ENCODE data around the gene ZNF581. TPM values are rescaled to one million over a fixed set of nuclear protein-coding genes. Genes with fewer than 3 reads are reported as not detected.

Gene ZNF581
- total RNA-seq, 1 experiment from 2014 or later, result 46.2 TPM

GRCh38 chr19:55681131-55682092 lies 38.0 kb downstream of the ZNF581 start:
- Mint-ChIP-seq H3K36me3 (ENCODE audit: insufficient read depth, unreplicated experiment) (peaks cover 83% of the 10 kb centered on the region), H3K4me1 (ENCODE audit: low read depth, unreplicated experiment) (peaks cover 36% of the 10 kb centered on the region), H3K27me3 (ENCODE audit: insufficient read depth, unreplicated experiment) (no peaks in the 10 kb centered on the region), H3K9me3 (ENCODE audit: unreplicated experiment) (no peaks in the 10 kb centered on the region), H3K4me3 (ENCODE audit: unreplicated experiment) (no peak overlapping the region), H3K27ac (ENCODE audit: unreplicated experiment) (no peak overlapping the region)
- intact Hi-C loops (cut with micrococcal nuclease; ENCODE audit: unreplicated experiment), result no loop called here
- peaks cover 6% of the 10 kb centered on the region; the same call in 1 of the 2 replicates for H3K36me3 ChIP-seq (ENCODE audit: control insufficient read depth, insufficient read depth, low read length)
- BruUV-seq (replicated peaks), result no TSS peak
- no peak for DNase-seq
- CTCF ChIA-PET, result no interaction called here
- POLR2A ChIA-PET, result no interaction called here
- no peak for TF ChIP-seq CTCF (IDR thresholded peaks at IDR 0.05; ENCODE audit: insufficient read depth in 1 of 2, low read depth in 1 of 2, low read length in 1 of 2, severe bottlenecking in 1 of 2, unreplicated experiment in 1 of 2)
- no peaks in the 10 kb centered on the region for H3K27me3 ChIP-seq (replicated peaks; ENCODE audit: control insufficient read depth, insufficient read depth, low read length)
- no peak overlapping the region for H3K4me3 ChIP-seq (ENCODE audit: low read depth, low read length)
- no peaks in the 10 kb centered on the region for H3K9me3 ChIP-seq
- peaks cover 38% of the 10 kb centered on the region for H3K4me1 ChIP-seq

- H3K4me3 Mint-ChIP-seq (ENCODE audit: unreplicated experiment), result peak overlapping the region; percentile 71
- POLR2A ChIA-PET, result interaction anchor here (0.9 to 1.4 kb wide), 3 partner anchors 18 to 207 kb away, joined by 3 to 17 read pairs (median 4); partner anchors contain the start of genes U2AF2 and ZNF628
Measured at GRCh38 chr19:55683449-55684261, 40.2 kb downstream of the ZNF581 start.

More at GRCh38 chr19:55683449-55684261, 40.2 kb downstream of the ZNF581 start:
- peak; percentile 69 to 79 for DNase-seq
- peak overlapping the region; percentile 5; the same call in 1 of the 2 replicates for H3K4me3 ChIP-seq (ENCODE audit: low read depth, low read length)
- peak overlapping the region; percentile 94 for H3K27ac Mint-ChIP-seq (ENCODE audit: unreplicated experiment)
- H3K9me3 Mint-ChIP-seq (ENCODE audit: unreplicated experiment), result no peaks in the 10 kb centered on the region
- H3K36me3 Mint-ChIP-seq (ENCODE audit: insufficient read depth, unreplicated experiment), result peaks cover 83% of the 10 kb centered on the region
- no peak for TF ChIP-seq CTCF (IDR thresholded peaks at IDR 0.05; ENCODE audit: insufficient read depth in 1 of 2, low read depth in 1 of 2, low read length in 1 of 2, severe bottlenecking in 1 of 2, unreplicated experiment in 1 of 2)
- no peaks in the 10 kb centered on the region for H3K27me3 Mint-ChIP-seq (ENCODE audit: insufficient read depth, unreplicated experiment)
- CTCF ChIA-PET, result interaction anchor here (0.8 to 1.7 kb wide), 4 partner anchors 12 to 650 kb away, joined by 3 to 8 read pairs (median 6); no protein-coding TSS in a partner anchor
- H3K4me1 Mint-ChIP-seq (ENCODE audit: low read depth, unreplicated experiment), result peaks cover 39% of the 10 kb centered on the region
- peaks cover 49% of the 10 kb centered on the region for H3K4me1 ChIP-seq
- no peaks in the 10 kb centered on the region for H3K27me3 ChIP-seq (replicated peaks; ENCODE audit: control insufficient read depth, insufficient read depth, low read length)
- intact Hi-C loops (cut with micrococcal nuclease; ENCODE audit: unreplicated experiment), result loop anchor here (1.0 kb wide), 1 partner anchor 19 kb away; no protein-coding TSS in a partner anchor
- H3K36me3 ChIP-seq (ENCODE audit: control insufficient read depth, insufficient read depth, low read length), result peaks cover 8% of the 10 kb centered on the region; the same call in 1 of the 2 replicates
- BruUV-seq (replicated peaks), result TSS peak; percentile 89
- no peaks in the 10 kb centered on the region for H3K9me3 ChIP-seq
